Trophoblast cell (in vitro differentiated cells and primary cell): ENCODE results near the gene GPSM1.

Experiments
- DNase-seq, 2 donors: peaks; one replicate each; pipeline ENCODE4 v3.0.0-alpha.2; 2016
- H2AFZ ChIP-seq: 2 replicates; pipeline ENCODE4 v1.6.1; 2013; ENCODE audit warnings: low read length, moderate library complexity, mild to moderate bottlenecking; ENCODE audit not compliant: insufficient read depth, poor library complexity
- H2AK5ac ChIP-seq: 2 replicates; pipeline ENCODE4 v1.6.1; 2013; ENCODE audit warnings: mild to moderate bottlenecking, low read length
- H2BK120ac ChIP-seq: 2 replicates; pipeline ENCODE4 v1.6.1; 2013; ENCODE audit warnings: low read length, mild to moderate bottlenecking, moderate library complexity; ENCODE audit not compliant: insufficient read depth, poor library complexity
- H2BK12ac ChIP-seq: 2 replicates; pipeline ENCODE4 v1.6.1; 2013; ENCODE audit warnings: mild to moderate bottlenecking, low read length, moderate library complexity
- H2BK5ac ChIP-seq: 2 replicates; pipeline ENCODE4 v1.6.1; 2013; ENCODE audit warnings: low read length, low read depth, moderate library complexity, mild to moderate bottlenecking; ENCODE audit not compliant: poor library complexity
- H3K14ac ChIP-seq: 2 replicates; pipeline ENCODE4 v1.6.1; 2013; ENCODE audit warnings: mild to moderate bottlenecking, low read length
- H3K18ac ChIP-seq: 2 replicates; pipeline ENCODE4 v1.6.1; 2013; ENCODE audit warnings: mild to moderate bottlenecking, low read length
- H3K23ac ChIP-seq: 2 replicates; pipeline ENCODE4 v1.6.1; 2013; ENCODE audit warnings: low read length
- H3K27ac ChIP-seq: 2 replicates; pipeline ENCODE4 v1.5.1; 2013; ENCODE audit warnings: low read depth, mild to moderate bottlenecking, inconsistent platforms, low read length, moderate library complexity
- H3K27me3 ChIP-seq: 2 replicates; pipeline ENCODE4 v1.6.1; 2013; ENCODE audit warnings: inconsistent platforms, mild to moderate bottlenecking, low read length, moderate library complexity; ENCODE audit not compliant: insufficient read depth
- H3K36me3 ChIP-seq, 2 experiments: 1 replicate in 1 of 2; 2 replicates in 1 of 2; pipeline ENCODE4 v1.6.1; 2013; ENCODE audit warnings: low read length in 2 of 2, mild to moderate bottlenecking in 2 of 2, moderate library complexity in 1 of 2; ENCODE audit not compliant: insufficient read depth in 2 of 2, control insufficient read depth in 1 of 2
- H3K4ac ChIP-seq: 2 replicates; pipeline ENCODE4 v1.6.1; 2013; ENCODE audit warnings: low read depth, mild to moderate bottlenecking, low read length, moderate library complexity
- H3K4me1 ChIP-seq, 2 experiments: 1 replicate in 1 of 2; 2 replicates in 1 of 2; pipeline ENCODE4 v1.6.1; 2013; ENCODE audit warnings: low read length in 2 of 2, mild to moderate bottlenecking in 2 of 2, moderate library complexity in 1 of 2; ENCODE audit not compliant: insufficient read depth in 2 of 2, control insufficient read depth in 1 of 2
- H3K4me2 ChIP-seq: 2 replicates; pipeline ENCODE4 v1.6.1; 2013; ENCODE audit warnings: inconsistent platforms, mild to moderate bottlenecking, low read length, moderate library complexity
- H3K4me3 ChIP-seq: 2 replicates; pipeline ENCODE4 v1.5.1; 2013; ENCODE audit warnings: mild to moderate bottlenecking, low read depth, low read length, inconsistent platforms
- H3K79me1 ChIP-seq: one replicate; pipeline ENCODE4 v1.6.1; 2013; ENCODE audit warnings: low read length
- H3K79me2 ChIP-seq: 2 replicates; pipeline ENCODE4 v1.6.1; 2013; ENCODE audit warnings: low read length, mild to moderate bottlenecking; ENCODE audit not compliant: control insufficient read depth, insufficient read depth, poor library complexity
- H3K9ac ChIP-seq: 2 replicates; pipeline ENCODE4 v1.6.1; 2013; ENCODE audit warnings: mild to moderate bottlenecking, low read length
- H3K9me3 ChIP-seq: 2 replicates; pipeline ENCODE4 v1.6.1; 2013; ENCODE audit warnings: low read depth, mild to moderate bottlenecking, control low read depth, inconsistent platforms, low read length; ENCODE audit not compliant: insufficient read depth
- H4K12ac ChIP-seq: 2 replicates; pipeline ENCODE4 v1.6.1; 2013; ENCODE audit warnings: low read depth, mild to moderate bottlenecking, low read length, moderate library complexity
- H4K8ac ChIP-seq: 2 replicates; pipeline ENCODE4 v1.6.1; 2013; ENCODE audit warnings: low read depth, mild to moderate bottlenecking, low read length, moderate library complexity
- H4K91ac ChIP-seq: one replicate; pipeline ENCODE4 v1.6.1; 2013; ENCODE audit warnings: low read depth, mild to moderate bottlenecking, low read length, moderate library complexity
- WGBS: extraction: QIAGEN DNeasy Blood & Tissue Kit; methylation state at CpG from one replicate; pipeline ENCODE4 v1.1.7; 2013; ENCODE audit warnings: missing lambda C conversion rate; ENCODE audit not compliant: insufficient read length, insufficient coverage; ENCODE audit errors: extremely low coverage; 5-methylcytosine and 5-hydroxymethylcytosine counted together

Gene GPSM1

DNA sequence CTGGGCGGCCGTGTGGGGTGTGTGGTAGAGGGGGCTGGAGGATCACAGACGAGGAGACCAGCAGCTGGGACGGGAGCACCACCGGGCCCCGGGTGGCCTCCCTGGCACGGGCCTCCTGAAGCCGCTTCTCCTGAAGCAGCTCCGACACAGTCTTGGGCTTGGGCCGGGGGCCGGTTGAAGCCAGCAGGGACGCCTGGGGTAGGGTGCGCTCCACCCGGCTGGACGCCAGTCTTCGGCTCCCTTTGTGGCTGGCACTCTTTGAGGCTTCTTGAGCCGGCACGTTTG is 51.6 kb downstream of the GPSM1 start:
- Histone ChIP-seq H3K4me2 (no peak overlapping the region), H3K4ac (no peak overlapping the region), H3K4me1 (peaks cover 2 to 15% of the 10 kb centered on the region in 2 experiments), H2BK5ac (no peak overlapping the region), H2AFZ (no peak overlapping the region), H3K9me3 (no peaks in the 10 kb centered on the region), H3K36me3 (peaks cover 82 to 85% of the 10 kb centered on the region in 2 experiments), H3K79me2 (no peaks in the 10 kb centered on the region), H3K23ac (no peak overlapping the region), H3K14ac (no peak overlapping the region), H3K9ac (no peak overlapping the region), H3K27ac (no peak overlapping the region), H2BK12ac (no peak overlapping the region), H2BK120ac (no peak overlapping the region), H3K4me3 (no peak overlapping the region), H3K18ac (no peak overlapping the region), H3K79me1 (no peaks in the 10 kb centered on the region), H4K91ac (no peak overlapping the region), H4K8ac (no peak overlapping the region), H3K27me3 (no peaks in the 10 kb centered on the region), H4K12ac (no peak overlapping the region), H2AK5ac (no peak overlapping the region)
- no peak for DNase-seq
- WGBS: no CpG with 5 or more reads among the region's 18 CpGs

DNA sequence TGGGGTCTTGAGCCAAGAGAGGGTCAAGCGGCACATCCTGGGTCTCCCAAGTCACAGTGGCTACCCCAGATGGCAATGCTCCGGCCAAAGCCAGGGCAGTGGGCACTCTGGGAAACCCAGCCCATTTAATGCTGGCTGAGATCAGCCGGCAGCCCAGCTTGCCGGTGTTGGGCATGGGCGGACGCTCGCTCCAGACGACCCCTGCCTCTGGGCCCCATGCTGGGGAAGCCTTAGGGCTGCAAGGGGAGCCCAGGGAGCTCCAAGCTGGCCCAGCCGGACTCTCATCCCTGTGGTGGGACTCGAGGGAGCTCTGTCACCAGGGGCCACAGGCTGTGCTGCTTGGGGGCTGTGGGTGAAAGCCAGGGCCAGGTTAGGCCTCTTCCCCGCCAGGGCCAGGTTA is 52.1 kb downstream of the GPSM1 start:
- Histone ChIP-seq H3K4me3 (no peak overlapping the region), H2AFZ (no peak overlapping the region), H3K4ac (no peak overlapping the region), H4K91ac (no peak overlapping the region), H4K8ac (no peak overlapping the region), H3K14ac (no peak overlapping the region), H2BK120ac (no peak overlapping the region), H3K4me2 (no peak overlapping the region), H3K79me1 (no peaks in the 10 kb centered on the region), H2BK12ac (no peak overlapping the region), H2AK5ac (no peak overlapping the region), H3K9ac (no peak overlapping the region), H3K27ac (no peak overlapping the region), H3K18ac (no peak overlapping the region), H4K12ac (no peak overlapping the region), H3K79me2 (no peaks in the 10 kb centered on the region), H3K4me1 (peaks cover 0 to 11% of the 10 kb centered on the region in 2 experiments), H3K27me3 (no peaks in the 10 kb centered on the region), H3K9me3 (no peaks in the 10 kb centered on the region), H3K36me3 (peaks cover 87 to 90% of the 10 kb centered on the region in 2 experiments), H2BK5ac (no peak overlapping the region), H3K23ac (no peak overlapping the region)
- no peak for DNase-seq
- no CpG with 5 or more reads among the region's 11 CpGs for WGBS

DNA sequence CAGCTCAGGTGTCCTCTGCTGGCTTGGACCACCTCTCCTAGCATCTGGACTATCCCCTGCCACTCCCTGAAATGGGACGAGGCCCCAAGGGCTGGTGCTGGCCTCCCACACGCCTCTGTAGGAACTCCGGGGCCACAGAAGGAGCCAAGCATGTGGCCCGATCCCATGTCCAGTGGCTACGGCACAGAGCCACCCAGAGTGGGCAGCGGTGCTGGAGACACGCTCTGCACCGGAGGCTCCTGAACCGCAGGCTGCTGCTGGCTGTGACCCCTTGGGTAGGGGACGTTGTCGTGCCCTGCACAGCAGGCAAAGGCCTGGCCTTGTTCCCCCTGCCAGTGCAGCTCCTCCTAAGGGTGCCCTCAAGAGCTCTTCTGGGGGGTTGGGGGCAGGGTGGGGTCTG is 52.6 kb downstream of the GPSM1 start:
- H2AFZ ChIP-seq: no peak overlapping the region
- no peak overlapping the region for H2AK5ac ChIP-seq
- no peak overlapping the region for H3K23ac ChIP-seq
- no peaks in the 10 kb centered on the region for H3K79me2 ChIP-seq
- no peak overlapping the region for H4K12ac ChIP-seq
- DNase-seq: no peak
- H3K9ac ChIP-seq: no peak overlapping the region
- no CpG with 5 or more reads among the region's 11 CpGs for WGBS
- H3K9me3 ChIP-seq: no peaks in the 10 kb centered on the region
- no peak overlapping the region for H4K8ac ChIP-seq
- H3K27ac ChIP-seq: no peak overlapping the region
- H3K18ac ChIP-seq: no peak overlapping the region
- H2BK5ac ChIP-seq: no peak overlapping the region
- H3K4ac ChIP-seq: no peak overlapping the region
- H3K36me3 ChIP-seq: peaks cover 87 to 89% of the 10 kb centered on the region in 2 experiments
- no peak overlapping the region for H4K91ac ChIP-seq
- H2BK120ac ChIP-seq: no peak overlapping the region
- H3K14ac ChIP-seq: no peak overlapping the region
- no peaks in the 10 kb centered on the region for H3K27me3 ChIP-seq
- no peak overlapping the region for H3K4me3 ChIP-seq
- no peak overlapping the region for H2BK12ac ChIP-seq
- no peak overlapping the region for H3K4me2 ChIP-seq
- H3K79me1 ChIP-seq: no peaks in the 10 kb centered on the region
- H3K4me1 ChIP-seq: peaks cover 0 to 7% of the 10 kb centered on the region in 2 experiments

DNA sequence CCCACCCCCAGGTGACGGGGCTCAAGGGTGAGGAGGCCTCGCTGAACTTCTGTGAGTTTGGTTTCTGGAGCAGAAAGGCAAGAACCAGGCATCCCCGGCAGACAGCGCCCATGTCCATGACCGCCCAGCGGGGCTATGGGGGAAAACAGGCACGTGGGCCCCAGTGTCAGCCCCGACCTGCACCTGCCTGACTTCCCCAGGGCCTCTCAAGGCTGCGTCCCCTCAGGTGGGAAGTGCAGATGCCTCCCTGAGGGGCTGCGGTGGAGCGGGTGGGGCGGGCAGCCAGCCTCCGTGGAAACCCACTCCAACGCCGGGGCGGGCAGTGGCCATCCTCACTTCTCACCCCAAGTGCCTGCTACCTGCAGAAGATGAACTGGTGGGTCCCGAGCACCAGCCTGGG is 53.0 kb downstream of the GPSM1 start:
- Histone ChIP-seq H3K36me3 (peaks cover 84 to 89% of the 10 kb centered on the region in 2 experiments), H3K27me3 (no peaks in the 10 kb centered on the region), H3K9me3 (no peaks in the 10 kb centered on the region), H3K18ac (no peak overlapping the region), H3K4me1 (peaks cover 0 to 4% of the 10 kb centered on the region in 2 experiments), H4K12ac (no peak overlapping the region), H3K4me2 (no peak overlapping the region), H4K91ac (no peak overlapping the region), H2AK5ac (no peak overlapping the region), H3K79me1 (no peaks in the 10 kb centered on the region), H3K4me3 (no peak overlapping the region), H3K14ac (no peak overlapping the region), H3K23ac (no peak overlapping the region), H3K4ac (no peak overlapping the region), H2BK120ac (no peak overlapping the region), H3K79me2 (no peaks in the 10 kb centered on the region), H4K8ac (no peak overlapping the region), H3K9ac (no peak overlapping the region), H2BK5ac (no peak overlapping the region), H2BK12ac (no peak overlapping the region), H3K27ac (no peak overlapping the region), H2AFZ (no peak overlapping the region)
- no CpG with 5 or more reads among the region's 17 CpGs for WGBS
- no peak for DNase-seq
